C1 segment of cervical spinal cord (tissue), 14 donors: ENCODE measurements around the gene ASIC2.
"Not testable (repeated sequence)": the region's sequence is repeated elsewhere in the genome, so short reads cannot be mapped to it uniquely, and the experiment has no call there.

Experiments
- DNase-seq, 14 donors: peaks; one replicate each; lab custom pipeline; 2025; lab: John Stamatoyannopoulos, UW

The ASIC2 gene

DNA sequence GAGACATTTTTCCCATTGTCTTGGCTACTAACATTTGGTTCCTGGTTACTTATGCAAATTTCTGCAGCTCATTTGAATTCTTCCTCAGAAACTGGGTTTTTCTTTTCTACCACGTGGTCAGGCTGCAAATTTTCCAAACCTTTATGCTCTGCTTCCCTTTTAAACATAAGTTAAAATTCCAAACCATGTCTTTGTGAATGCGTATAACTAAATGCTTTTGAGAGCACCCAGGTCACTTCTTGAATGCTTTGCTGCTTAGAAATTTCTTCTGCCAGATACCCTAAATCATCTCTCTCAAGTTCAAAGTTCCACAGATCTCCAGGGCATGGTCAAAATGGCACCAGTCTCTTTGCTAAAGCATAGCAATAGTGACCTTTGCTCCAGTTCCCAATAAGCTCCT is 305.2 kb downstream of the ASIC2 start:
- DNase-seq = not testable (repeated sequence)

DNA sequence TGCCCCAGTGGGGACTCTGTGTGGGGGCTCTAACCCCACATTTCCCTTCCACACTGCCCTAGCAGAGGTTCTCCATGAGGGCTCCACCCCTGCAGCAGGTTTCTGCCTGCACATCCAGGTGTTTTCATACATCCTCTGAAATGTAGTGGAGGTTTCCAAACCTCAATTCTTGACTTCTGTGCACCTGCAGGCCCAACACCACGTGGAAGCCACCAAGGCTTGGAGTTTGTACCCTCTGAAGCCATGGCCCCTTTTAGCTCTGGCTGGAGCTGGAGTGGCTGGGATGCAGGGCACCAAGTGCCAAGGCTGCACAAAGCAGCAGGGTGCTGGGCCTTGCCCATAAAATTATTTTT is 305.7 kb downstream of the ASIC2 start:
- DNase-seq = not testable (repeated sequence)

DNA sequence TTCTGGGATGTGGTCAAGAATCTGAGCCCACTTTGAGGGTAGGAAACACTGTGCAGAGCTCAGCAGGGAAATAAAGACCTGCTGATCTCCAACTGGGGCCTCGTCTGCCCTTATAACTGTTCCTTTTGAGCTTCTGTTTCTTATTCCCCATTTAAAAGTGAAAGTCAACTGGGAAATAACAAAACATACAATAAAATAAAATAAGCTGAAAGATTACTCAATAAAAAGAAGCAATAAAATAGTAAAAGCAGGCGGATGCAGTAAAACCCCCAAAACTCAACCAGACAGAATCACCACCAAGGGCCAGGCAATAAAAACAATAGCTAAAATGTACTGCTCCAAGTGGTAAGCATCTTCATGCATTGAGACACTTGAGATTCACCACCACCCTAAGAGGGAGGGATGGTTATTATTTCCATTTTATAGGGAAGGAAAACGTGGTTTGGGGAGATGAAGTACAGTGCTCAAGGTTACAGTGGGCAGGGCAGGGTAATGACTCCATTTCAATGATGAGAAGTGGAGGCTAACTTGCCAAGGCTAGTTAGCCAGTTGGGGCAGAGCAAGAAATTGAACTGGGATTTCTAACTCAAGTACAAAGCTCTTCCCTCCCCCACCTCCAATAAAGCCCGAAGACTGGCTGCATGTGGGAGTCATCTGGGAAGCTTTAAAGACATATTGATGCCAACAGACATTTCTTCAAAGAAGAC is 307.9 kb downstream of the ASIC2 start:
- no peak for DNase-seq

DNA sequence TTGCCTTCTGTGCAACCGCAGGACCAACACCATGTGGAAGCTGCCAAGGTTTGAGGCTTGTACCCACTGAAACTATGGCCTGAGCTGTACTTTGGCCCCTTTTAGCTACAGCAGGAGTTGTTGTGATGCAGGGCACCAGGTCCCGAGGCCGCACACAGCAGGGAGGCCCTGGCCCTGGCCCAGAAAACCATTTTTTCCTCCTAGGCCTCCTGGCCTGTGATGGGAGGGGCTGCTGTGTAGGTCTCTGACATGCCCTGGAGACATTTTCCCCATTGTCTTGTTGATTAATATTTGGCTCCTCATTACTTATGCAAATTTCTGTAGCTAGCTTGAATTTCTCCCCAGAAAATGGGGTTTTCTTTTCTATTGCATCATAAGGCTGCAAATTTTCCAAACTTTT is 311.5 kb downstream of the ASIC2 start:
- not testable (repeated sequence) for DNase-seq

DNA sequence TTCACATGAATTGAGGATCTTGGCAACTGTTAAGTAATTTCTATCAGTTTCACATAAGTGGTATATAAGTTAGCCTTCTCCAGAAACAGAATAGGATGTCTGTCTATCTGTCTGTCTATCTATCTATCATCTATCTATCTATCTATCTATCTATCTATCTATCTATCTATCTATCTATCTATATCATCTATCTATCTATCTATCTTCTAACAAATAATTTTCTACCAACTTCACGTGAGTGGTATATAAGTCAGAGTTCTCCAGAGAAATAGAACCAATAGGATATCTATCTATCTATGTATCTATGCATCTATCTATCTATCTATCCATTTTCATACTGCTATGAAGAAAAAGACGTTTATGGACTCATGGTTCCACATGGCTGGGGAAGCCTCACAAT is 312.9 kb downstream of the ASIC2 start:
- no peak for DNase-seq

DNA sequence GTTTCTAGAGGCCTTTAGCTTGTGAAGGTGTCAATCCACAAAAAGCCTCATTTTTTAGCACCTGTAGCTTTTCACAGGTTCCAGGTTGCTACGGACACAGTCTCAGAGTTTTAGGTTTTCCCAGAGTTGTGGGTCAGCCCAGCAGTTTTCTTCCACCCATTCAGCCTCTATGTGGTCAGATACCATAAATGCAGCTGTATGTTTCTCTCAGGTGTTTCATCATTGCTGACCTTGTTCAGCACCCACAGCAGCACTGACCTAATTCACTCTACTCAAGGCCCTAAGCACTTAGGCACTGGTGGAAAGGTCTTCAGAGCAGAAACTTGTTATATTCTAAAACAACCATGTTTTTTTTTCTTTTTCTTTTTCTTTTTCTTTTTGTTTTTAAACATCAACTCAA is 316.5 kb downstream of the ASIC2 start:
- no peak for DNase-seq

DNA sequence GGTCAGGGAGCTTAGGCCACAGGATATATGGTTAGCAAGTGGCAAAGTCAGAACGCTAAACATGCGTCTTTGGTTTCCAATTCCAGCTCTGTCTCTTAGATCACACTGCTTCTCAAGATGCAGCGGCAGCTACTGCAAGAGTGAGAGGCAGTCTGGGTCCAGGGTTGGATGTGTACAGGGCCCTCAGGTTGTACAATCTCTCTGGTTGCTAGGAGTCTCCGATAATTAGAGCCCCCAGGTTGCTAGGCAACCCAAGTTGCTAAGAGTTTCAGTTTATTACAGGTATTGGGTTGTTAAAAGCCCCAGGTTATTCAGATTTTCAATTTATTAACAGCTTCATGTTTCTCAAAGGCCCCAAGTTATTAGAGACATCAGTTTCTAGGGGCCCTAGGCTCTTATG is 317.0 kb downstream of the ASIC2 start:
- no peak for DNase-seq

DNA sequence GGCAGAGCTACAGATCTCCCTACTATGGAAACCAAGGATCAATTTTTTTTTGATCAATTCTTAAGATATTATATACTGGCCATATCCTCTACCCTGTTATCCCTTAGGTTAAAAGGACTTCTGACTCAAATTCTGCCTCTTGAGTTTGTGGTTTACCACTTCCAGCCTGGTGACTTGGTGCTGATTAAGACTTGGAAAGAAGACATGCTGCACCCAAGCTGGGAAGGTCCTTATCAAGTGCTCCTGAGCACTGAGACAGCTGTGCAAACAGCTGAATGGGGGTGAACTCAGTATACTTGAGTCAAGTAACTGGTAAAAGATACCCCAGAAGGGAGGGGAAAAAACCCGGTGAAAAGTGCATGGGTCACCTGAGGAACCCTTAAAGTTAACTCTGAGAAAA is 321.9 kb downstream of the ASIC2 start:
- DNase-seq = no peak

DNA sequence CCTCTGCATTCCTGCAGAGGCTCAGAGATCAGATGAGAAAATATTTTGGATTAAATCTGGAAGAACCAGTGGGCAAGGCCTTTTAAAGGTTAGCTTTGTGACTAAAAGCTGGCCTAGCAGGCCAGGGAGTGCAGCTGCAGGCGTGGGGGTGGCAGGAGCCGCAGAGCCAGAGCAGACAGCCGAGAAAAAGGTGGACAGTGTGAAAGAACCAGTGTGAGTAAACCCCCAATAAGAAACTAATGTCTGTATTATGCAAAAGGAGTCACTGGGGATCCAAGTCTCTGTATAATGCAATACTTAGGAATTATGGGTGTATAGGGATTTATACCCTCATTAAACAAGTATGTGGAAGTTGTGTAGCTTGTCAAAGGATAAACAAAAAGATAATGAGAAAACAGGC is 322.8 kb downstream of the ASIC2 start:
- DNase-seq = no peak

DNA sequence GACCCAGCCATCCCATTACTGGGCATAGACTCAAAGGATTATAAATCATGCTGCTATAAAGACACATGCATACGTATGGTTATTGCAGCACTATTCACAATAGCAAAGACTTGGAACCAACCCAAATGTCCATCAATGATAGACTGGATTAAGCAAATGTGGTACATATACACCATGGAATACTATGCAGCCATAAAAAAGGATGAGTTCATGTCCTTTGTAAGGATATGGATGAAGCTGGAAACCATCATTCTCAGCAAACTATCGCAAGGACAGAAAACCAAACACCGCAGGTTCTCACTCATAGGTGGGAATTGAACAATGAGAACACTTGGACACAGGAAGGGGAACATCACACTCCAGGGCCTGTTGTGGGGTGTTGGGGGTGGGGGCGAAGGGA is 323.9 kb downstream of the ASIC2 start:
- not testable (repeated sequence) for DNase-seq

DNA sequence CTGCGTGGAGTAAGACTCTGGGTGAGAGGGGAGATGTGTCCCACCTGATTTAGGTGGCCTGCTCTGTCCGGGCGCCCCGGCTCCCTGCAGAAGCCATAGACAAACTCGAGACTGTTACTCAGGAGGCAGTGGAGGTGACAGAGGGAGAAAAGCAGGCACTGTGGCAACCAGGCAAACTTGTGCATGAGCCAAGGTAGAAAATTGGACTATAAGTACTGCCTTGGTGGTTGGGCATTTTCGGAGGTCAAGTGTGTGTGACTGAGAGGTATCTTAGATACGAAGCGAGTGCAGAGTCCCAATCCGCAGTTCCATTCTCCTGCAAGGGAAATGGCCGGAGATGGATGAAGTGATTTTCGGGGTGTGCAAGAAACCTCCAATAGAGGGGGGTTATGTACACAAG is 328.6 kb downstream of the ASIC2 start:
- no peak for DNase-seq
